Measurements from ENCODE around the gene SLC12A2. TPM values are rescaled to one million over a fixed set of nuclear protein-coding genes. Genes with fewer than 3 reads are reported as not detected.

Gene SLC12A2
- total and polyA plus RNA-seq, 2 of the 4 experiments (the other 2 are of a cell fraction), result 5.6 to 30.3 TPM

DNA sequence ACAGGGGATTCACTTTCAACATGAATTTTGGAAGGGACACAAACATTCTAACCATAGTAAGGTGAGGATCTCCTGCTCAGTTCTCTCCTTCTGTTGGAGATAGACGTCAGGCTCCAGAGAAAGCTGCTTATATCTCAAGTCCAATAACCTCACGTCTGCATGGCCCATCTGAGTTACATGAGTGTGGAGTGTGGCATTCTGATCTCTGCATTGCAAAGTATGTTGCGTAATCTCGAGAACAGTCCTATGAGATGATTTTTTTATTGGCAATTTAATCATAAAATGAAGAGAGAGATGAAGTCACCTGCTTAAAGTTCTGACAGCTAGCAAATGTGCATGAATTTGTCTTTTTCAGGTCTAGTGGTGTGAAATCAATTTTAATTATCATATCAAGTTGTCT, 118.8 kb downstream of the SLC12A2 start:
- no peaks in the 10 kb centered on the region for H3K9me1 ChIP-seq (ENCODE audit: insufficient read depth, low read length)
- no peak overlapping the region for H2BK120ac ChIP-seq (ENCODE audit: low read depth, low read length)
- H2BK5ac ChIP-seq (ENCODE audit: low read depth, low read length, poor library complexity, severe bottlenecking), result no peak overlapping the region
- no peak overlapping the region for H4K5ac ChIP-seq (ENCODE audit: low read depth, low read length)
- no TSS peak for BruUV-seq (replicated peaks)
- ATAC-seq (ENCODE audit: low read depth) (no peak), DNase-seq (no peak)
- H3K9me3 ChIP-seq (ENCODE audit: control insufficient read depth, insufficient read depth, low read length), result no peaks in the 10 kb centered on the region; the same call in 1 of the 2 replicates
- H3K36me3 ChIP-seq (ENCODE audit: control insufficient read depth, insufficient read depth, low read length), result no peaks in the 10 kb centered on the region
- ChIA-PET POLR2A (ENCODE audit: unreplicated experiment) (no interaction called here), CTCF (interaction anchor here (0.8 to 1.0 kb wide), 5 partner anchors 17 to 562 kb away, joined by 3 to 8 read pairs (median 5); no protein-coding TSS in a partner anchor)
- TF ChIP-seq MXI1 (IDR thresholded peaks at IDR 0.05; ENCODE audit: borderline replicate concordance, low read depth, low read length) (no peak), CEBPB (IDR thresholded peaks at IDR 0.05; ENCODE audit: low read depth, low read length) (peak; percentile 94), RCOR1 (IDR thresholded peaks at IDR 0.05; ENCODE audit: insufficient replicate concordance, low read length) (no peak), SMC3 (IDR thresholded peaks at IDR 0.05; ENCODE audit: low read depth, low read length) (no peak)
- intact Hi-C loops (cut with micrococcal nuclease) (loop anchor here (10.0 kb wide), 1 partner anchor 298 kb away; no protein-coding TSS in a partner anchor), dilution Hi-C loops (cut with HindIII; ENCODE audit: low sequenced_read_pairs, unreplicated experiment) (no loop called here), in situ Hi-C loops (cut with MboI; ENCODE audit: low sequenced_read_pairs) (loop anchor here (5.0 to 10.0 kb wide), 4 partner anchors 318 to 642 kb away; no protein-coding TSS in a partner anchor)
- H3K4me2 ChIP-seq (ENCODE audit: low read depth, low read length), result no peak overlapping the region
- H3K14ac ChIP-seq (replicated peaks; ENCODE audit: low read depth, low read length), result no peak overlapping the region
- no peak overlapping the region for H3K4ac ChIP-seq (ENCODE audit: low read depth, low read length)
- H4K91ac ChIP-seq (ENCODE audit: insufficient read depth, low read depth, low read length), result no peak overlapping the region
- no peak overlapping the region for H3K56ac ChIP-seq (ENCODE audit: extremely low read depth, insufficient read depth, low read length)
- H3K27ac ChIP-seq (ENCODE audit: insufficient read depth, low read length), result no peak overlapping the region
- H4K20me1 ChIP-seq (ENCODE audit: insufficient read depth, low read length), result no peaks in the 10 kb centered on the region
- H3K79me1 ChIP-seq (ENCODE audit: low read depth in 1 of 2, low read length in 2 of 2), result no peaks in the 10 kb centered on the region
- no peak overlapping the region for H2AFZ ChIP-seq (replicated peaks; ENCODE audit: low read length, poor library complexity)
- H3K4me1 ChIP-seq (ENCODE audit: control insufficient read depth, insufficient read depth, low read length), result peaks cover 5% of the 10 kb centered on the region; the same call in 1 of the 2 replicates
- H3K27me3 ChIP-seq (ENCODE audit: control insufficient read depth, insufficient read depth, low read length), result peaks cover 2% of the 10 kb centered on the region
- H3K18ac ChIP-seq (ENCODE audit: low read depth, low read length), result no peak overlapping the region
- H4K8ac ChIP-seq (ENCODE audit: low read depth in 2 of 2, low read length in 2 of 2), result no peak overlapping the region
- H3K23ac ChIP-seq (ENCODE audit: low read depth, low read length), result no peak overlapping the region
- no CpG with 5 or more reads among the region's 4 CpGs for WGBS, 2 experiments (ENCODE audit: extremely low coverage in 2 of 2, insufficient read length in 1 of 2)
- H2AK5ac ChIP-seq (ENCODE audit: low read depth, low read length), result no peak overlapping the region
- H2BK20ac ChIP-seq (ENCODE audit: low read depth, low read length), result no peak overlapping the region
- H3K4me3 ChIP-seq (ENCODE audit: insufficient read depth, low read depth, low read length), result no peak overlapping the region
- no peak overlapping the region for H3K9ac ChIP-seq (ENCODE audit: low read depth, low read length)
- no peak overlapping the region for H2BK15ac ChIP-seq (ENCODE audit: low read depth, low read length)
- no peak overlapping the region for H2AK9ac ChIP-seq (replicated peaks; ENCODE audit: low read depth, low read length, poor library complexity)

All from IMR-90 (cell line).